ENCODE measurements around the gene ALMS1. TPM values are rescaled to one million over a fixed set of nuclear protein-coding genes. Genes with fewer than 3 reads are reported as not detected.
"Not testable (repeated sequence)": the region's sequence is repeated elsewhere in the genome, so short reads cannot be mapped to it uniquely, and the experiment has no call there.

ALMS1 gene
- total and polyA plus RNA-seq, 2 experiments from 2014 or later = 6.8 to 30.1 TPM

DNA sequence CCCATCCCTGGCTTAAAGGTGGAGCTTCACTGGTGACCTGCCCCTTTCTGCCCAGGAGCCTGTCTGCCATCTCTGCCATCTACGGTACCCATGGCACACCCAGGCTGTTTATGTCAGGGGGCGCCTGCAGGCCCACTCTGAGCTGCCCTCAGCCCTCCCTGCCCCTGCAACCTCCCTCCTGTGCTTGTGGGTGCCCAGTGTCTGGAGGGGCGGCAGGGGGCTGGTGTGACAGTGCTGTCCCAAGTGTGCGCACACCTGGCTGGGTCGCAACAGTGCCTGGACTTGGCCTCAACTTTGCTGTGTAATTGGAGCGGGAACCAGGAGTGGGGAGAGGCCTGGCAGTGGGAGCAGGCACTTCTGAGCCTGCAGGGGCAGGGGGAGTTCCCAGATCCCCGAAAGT, 102.4 kb downstream of the ALMS1 start:
- Histone ChIP-seq H3K4me3 (no peak overlapping the region), H3K27me3 (no peaks in the 10 kb centered on the region), H3K27ac (no peak overlapping the region), H3K36me3 (peaks cover 13% of the 10 kb centered on the region), H3K4me1 (ENCODE audit: low read depth) (no peaks in the 10 kb centered on the region), H3K9me3 (ENCODE audit: low read depth) (no peaks in the 10 kb centered on the region)
- DNase-seq (ENCODE audit: low read depth in 1 of 2, low spot score in 1 of 2) = no peak
- TF ChIP-seq, protein P1, sequence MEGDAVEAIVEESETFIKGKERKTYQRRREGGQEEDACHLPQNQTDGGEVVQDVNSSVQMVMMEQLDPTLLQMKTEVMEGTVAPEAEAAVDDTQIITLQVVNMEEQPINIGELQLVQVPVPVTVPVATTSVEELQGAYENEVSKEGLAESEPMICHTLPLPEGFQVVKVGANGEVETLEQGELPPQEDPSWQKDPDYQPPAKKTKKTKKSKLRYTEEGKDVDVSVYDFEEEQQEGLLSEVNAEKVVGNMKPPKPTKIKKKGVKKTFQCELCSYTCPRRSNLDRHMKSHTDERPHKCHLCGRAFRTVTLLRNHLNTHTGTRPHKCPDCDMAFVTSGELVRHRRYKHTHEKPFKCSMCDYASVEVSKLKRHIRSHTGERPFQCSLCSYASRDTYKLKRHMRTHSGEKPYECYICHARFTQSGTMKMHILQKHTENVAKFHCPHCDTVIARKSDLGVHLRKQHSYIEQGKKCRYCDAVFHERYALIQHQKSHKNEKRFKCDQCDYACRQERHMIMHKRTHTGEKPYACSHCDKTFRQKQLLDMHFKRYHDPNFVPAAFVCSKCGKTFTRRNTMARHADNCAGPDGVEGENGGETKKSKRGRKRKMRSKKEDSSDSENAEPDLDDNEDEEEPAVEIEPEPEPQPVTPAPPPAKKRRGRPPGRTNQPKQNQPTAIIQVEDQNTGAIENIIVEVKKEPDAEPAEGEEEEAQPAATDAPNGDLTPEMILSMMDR (IDR thresholded peaks at IDR 0.05; ENCODE audit: low read depth, low read length) = no peak

DNA sequence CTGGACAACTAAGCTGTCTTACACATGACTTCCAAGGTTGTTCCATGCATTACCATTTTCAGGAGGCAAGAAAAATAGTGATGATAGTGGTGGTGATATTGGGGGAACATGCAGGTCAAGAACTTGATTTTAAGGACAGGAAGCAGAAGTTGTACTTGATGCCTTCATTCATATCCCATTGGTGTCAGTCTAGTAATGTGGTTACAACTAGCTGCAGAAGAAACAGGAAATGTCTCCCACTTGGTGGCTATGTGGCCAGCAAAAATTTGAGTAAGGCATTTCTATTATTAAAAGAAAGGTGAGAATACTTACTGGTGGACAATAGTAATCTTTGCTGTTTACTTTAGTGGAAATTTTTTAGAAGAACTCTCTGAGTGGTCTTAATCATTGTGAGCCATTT, 103.4 kb downstream of the ALMS1 start:
- H3K27me3 ChIP-seq = no peaks in the 10 kb centered on the region
- H3K27ac ChIP-seq = no peak overlapping the region
- TF ChIP-seq, protein P1 (IDR thresholded peaks at IDR 0.05; ENCODE audit: low read depth, low read length) = no peak
- H3K9me3 ChIP-seq (ENCODE audit: low read depth) = no peaks in the 10 kb centered on the region
- H3K4me3 ChIP-seq = no peak overlapping the region
- DNase-seq (ENCODE audit: low read depth in 1 of 2, low spot score in 1 of 2) = no peak
- no peaks in the 10 kb centered on the region for H3K4me1 ChIP-seq (ENCODE audit: low read depth)
- H3K36me3 ChIP-seq = peaks cover 13% of the 10 kb centered on the region

DNA sequence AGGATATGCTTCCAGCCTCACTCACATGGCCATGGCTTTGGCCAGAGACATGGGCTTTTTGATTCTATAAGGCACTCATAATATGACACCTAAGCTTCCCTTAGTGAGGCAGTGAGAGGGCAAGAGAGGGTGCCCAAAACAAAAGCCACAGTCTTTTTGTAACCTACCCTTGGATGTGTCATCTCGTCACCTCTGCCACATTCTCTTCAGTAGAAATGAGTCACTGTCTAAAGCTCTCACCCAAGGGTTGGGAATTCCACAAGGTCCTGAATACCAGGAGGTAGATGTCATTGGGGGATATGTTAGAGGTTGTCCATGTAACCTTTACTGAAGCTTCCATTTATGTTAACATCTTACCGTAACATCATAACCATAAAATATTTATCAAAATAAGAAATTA, 108.4 kb downstream of the ALMS1 start:
- Histone ChIP-seq H3K27ac (no peak overlapping the region), H3K4me3 (no peak overlapping the region), H3K27me3 (no peaks in the 10 kb centered on the region), H3K36me3 (peaks cover 13% of the 10 kb centered on the region), H3K9me3 (ENCODE audit: low read depth) (no peaks in the 10 kb centered on the region), H3K4me1 (ENCODE audit: low read depth) (no peaks in the 10 kb centered on the region)
- no peak for DNase-seq (ENCODE audit: low read depth in 1 of 2, low spot score in 1 of 2)
- TF ChIP-seq, protein P1 (IDR thresholded peaks at IDR 0.05; ENCODE audit: low read depth, low read length) = no peak

DNA sequence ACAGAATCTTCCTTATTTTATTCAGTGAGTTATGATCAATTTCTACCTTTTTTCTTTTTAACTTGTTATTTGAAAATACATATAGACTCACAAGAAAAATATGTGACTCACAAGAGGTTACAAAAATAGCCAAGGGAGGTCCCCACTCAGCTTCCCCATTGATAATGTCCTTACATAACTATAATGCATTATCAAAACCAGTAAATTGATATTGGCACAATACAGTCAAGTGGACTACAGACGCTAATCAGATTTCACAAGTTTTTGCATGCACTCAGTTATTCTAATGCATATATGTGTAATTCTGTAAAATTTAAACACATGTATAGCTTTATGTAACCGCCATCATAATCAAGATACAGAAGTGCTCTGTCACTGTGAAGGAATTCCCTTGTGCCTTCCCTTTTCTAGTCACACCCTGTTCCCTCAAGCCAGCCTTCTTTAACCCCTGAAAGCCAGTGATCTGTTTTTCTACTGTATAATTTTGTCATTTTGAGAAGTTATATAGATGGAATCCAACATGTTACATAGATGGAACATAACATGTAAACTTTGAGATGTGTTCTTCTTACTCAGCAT, 118.4 kb downstream of the ALMS1 start:
- H3K4me1 ChIP-seq (ENCODE audit: low read depth) = peaks cover 4% of the 10 kb centered on the region
- H3K4me3 ChIP-seq = no peak overlapping the region
- no peaks in the 10 kb centered on the region for H3K36me3 ChIP-seq
- TF ChIP-seq, protein P1 (IDR thresholded peaks at IDR 0.05; ENCODE audit: low read depth, low read length) = no peak
- H3K27me3 ChIP-seq = no peaks in the 10 kb centered on the region
- no peak overlapping the region for H3K27ac ChIP-seq
- DNase-seq (ENCODE audit: low read depth in 1 of 2, low spot score in 1 of 2) = no peak
- no peaks in the 10 kb centered on the region for H3K9me3 ChIP-seq (ENCODE audit: low read depth)

DNA sequence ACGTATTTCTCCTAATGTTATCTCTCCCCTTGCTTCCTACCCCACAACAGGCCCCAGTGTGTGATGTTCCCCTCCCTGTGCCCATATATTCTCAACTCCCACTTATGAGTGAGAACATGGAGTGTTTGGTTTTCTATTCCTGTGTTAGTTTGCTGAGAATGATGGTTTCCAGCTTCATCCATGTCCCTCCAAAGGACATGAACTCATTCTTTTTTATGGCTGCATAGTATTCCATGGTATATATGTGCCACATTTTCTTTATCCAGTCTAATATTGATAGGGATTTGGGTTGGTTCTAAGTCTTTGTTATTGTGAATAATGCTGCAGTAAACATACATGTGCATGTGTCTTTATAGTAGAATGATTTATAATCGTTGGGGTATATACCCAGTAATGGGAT, 119.2 kb downstream of the ALMS1 start:
- DNase-seq (ENCODE audit: low read depth in 1 of 2, low spot score in 1 of 2); H3K4me3 ChIP-seq; H3K36me3 ChIP-seq; H3K27me3 ChIP-seq; H3K9me3 ChIP-seq (ENCODE audit: low read depth); H3K27ac ChIP-seq; H3K4me1 ChIP-seq (ENCODE audit: low read depth): not testable (repeated sequence)

DNA sequence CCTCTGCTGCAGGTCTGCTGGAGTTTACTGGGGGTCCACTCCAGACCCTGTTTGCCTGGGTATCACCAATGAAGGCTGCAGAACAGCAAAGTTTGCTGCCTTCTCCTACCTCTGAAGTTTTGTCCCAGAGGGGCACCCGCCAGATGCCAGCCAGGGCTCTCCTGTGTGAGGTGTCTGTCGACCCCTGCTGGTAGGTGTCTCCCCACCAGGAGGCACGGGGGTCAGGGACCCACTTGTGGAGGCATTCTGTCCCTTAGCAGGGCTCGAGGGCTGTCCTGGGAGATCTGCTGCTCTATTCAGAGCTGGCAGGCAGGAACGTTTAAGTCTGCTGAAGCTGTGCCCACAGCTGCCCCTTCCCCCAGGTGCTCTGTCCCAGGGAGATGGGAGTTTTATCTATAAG, 124.8 kb downstream of the ALMS1 start:
- H3K4me3 ChIP-seq; H3K4me1 ChIP-seq (ENCODE audit: low read depth); H3K36me3 ChIP-seq; H3K9me3 ChIP-seq (ENCODE audit: low read depth); H3K27ac ChIP-seq; H3K27me3 ChIP-seq; DNase-seq (ENCODE audit: low read depth in 1 of 2, low spot score in 1 of 2): not testable (repeated sequence)

DNA sequence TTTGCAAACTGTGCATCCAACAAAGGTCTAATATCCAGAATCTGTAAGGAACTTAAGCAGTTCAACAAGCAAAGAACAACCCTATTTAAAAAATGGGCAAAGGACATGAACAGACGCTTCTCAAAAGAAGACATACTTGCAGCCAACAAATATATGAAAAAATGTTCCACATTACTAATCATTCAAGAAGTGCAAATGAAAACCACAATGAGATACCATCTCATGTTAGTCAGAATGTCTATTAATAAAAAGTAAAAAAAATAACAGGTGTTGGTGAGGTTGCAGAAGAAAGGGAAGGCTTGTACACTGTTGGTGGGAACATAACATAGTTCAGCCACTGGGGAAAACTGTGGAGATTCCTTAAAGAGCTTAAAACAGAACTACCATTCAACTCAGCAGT, 130.4 kb downstream of the ALMS1 start:
- no peak for DNase-seq (ENCODE audit: low read depth in 1 of 2, low spot score in 1 of 2)
- TF ChIP-seq, protein P1 (IDR thresholded peaks at IDR 0.05; ENCODE audit: low read depth, low read length) = no peak

More for the DNA sequence above, 130.4 kb downstream of the ALMS1 start:
- Histone ChIP-seq H3K9me3 (ENCODE audit: low read depth) (no peaks in the 10 kb centered on the region), H3K27me3 (no peaks in the 10 kb centered on the region), H3K36me3 (peaks cover 15% of the 10 kb centered on the region), H3K27ac (no peak overlapping the region), H3K4me1 (ENCODE audit: low read depth) (no peaks in the 10 kb centered on the region), H3K4me3 (no peak overlapping the region)

All from cardiac muscle cell (in vitro differentiated cells and primary cell).